ENCODE measurements around the gene CAPN1. TPM values are rescaled to one million over a fixed set of nuclear protein-coding genes. Genes with fewer than 3 reads are reported as not detected.

CAPN1 gene
- total and polyA plus RNA-seq, 9 of the 15 experiments (the other 6 are each of a cell fraction or from before 2014, with no cell fraction given) = 3.5 to 199 (median 61.6) TPM

DNA sequence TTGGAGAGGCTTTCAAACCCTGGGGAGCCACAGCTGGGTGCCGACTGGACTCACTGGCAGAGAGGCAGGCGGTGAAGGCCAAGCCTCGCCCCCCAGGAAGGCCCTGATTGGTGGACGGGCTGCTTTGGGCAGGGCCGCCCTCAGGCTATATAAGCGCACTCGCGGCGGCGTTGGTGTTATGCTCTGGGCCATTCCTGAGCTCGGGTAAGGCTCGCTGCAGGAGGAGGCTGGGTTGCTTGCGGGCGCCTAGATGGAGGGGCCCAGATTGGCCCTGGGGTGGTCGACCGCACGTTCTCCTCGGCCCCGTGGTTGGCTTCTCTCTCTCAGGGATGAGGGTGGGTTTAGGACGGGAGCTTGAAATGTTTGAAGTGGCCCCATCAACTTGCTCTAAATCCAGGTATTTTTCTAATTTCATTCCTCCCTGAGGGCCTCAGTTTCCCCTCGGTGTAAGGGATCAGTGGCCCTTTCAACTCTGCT, 11.6 kb upstream of the CAPN1 start, which contains the start of gene SPDYC (continued):
- TF ChIP-seq, protein P1, sequence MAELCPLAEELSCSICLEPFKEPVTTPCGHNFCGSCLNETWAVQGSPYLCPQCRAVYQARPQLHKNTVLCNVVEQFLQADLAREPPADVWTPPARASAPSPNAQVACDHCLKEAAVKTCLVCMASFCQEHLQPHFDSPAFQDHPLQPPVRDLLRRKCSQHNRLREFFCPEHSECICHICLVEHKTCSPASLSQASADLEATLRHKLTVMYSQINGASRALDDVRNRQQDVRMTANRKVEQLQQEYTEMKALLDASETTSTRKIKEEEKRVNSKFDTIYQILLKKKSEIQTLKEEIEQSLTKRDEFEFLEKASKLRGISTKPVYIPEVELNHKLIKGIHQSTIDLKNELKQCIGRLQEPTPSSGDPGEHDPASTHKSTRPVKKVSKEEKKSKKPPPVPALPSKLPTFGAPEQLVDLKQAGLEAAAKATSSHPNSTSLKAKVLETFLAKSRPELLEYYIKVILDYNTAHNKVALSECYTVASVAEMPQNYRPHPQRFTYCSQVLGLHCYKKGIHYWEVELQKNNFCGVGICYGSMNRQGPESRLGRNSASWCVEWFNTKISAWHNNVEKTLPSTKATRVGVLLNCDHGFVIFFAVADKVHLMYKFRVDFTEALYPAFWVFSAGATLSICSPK (IDR thresholded peaks at IDR 0.05; ENCODE audit: borderline replicate concordance) = no peak
- TF ChIP-seq, protein P2, sequence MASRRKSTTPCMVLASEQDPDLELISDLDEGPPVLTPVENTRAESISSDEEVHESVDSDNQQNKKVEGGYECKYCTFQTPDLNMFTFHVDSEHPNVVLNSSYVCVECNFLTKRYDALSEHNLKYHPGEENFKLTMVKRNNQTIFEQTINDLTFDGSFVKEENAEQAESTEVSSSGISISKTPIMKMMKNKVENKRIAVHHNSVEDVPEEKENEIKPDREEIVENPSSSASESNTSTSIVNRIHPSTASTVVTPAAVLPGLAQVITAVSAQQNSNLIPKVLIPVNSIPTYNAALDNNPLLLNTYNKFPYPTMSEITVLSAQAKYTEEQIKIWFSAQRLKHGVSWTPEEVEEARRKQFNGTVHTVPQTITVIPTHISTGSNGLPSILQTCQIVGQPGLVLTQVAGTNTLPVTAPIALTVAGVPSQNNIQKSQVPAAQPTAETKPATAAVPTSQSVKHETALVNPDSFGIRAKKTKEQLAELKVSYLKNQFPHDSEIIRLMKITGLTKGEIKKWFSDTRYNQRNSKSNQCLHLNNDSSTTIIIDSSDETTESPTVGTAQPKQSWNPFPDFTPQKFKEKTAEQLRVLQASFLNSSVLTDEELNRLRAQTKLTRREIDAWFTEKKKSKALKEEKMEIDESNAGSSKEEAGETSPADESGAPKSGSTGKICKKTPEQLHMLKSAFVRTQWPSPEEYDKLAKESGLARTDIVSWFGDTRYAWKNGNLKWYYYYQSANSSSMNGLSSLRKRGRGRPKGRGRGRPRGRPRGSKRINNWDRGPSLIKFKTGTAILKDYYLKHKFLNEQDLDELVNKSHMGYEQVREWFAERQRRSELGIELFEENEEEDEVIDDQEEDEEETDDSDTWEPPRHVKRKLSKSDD (conservative IDR thresholded peaks at IDR 0.05; ENCODE audit: low read length) = no peak
- TF ChIP-seq, protein P3, sequence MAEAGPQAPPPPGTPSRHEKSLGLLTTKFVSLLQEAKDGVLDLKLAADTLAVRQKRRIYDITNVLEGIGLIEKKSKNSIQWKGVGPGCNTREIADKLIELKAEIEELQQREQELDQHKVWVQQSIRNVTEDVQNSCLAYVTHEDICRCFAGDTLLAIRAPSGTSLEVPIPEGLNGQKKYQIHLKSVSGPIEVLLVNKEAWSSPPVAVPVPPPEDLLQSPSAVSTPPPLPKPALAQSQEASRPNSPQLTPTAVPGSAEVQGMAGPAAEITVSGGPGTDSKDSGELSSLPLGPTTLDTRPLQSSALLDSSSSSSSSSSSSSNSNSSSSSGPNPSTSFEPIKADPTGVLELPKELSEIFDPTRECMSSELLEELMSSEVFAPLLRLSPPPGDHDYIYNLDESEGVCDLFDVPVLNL (CRISPR knock-in tag; IDR thresholded peaks at IDR 0.05; ENCODE audit: low read depth) = no peak
- TF ChIP-seq, protein P4, sequence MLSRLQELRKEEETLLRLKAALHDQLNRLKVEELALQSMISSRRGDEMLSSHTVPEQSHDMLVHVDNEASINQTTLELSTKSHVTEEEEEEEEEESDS (CRISPR knock-in tag; IDR thresholded peaks at IDR 0.05) = no peak
- TF ChIP-seq WHSC1 (IDR thresholded peaks at IDR 0.05; ENCODE audit: low read length) = no peak
- TF ChIP-seq ZZZ3 (IDR thresholded peaks at IDR 0.05) = no peak
- TF ChIP-seq, protein P5, sequence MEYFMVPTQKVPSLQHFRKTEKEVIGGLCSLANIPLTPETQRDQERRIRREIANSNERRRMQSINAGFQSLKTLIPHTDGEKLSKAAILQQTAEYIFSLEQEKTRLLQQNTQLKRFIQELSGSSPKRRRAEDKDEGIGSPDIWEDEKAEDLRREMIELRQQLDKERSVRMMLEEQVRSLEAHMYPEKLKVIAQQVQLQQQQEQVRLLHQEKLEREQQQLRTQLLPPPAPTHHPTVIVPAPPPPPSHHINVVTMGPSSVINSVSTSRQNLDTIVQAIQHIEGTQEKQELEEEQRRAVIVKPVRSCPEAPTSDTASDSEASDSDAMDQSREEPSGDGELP (CRISPR knock-in tag; IDR thresholded peaks at IDR 0.05; ENCODE audit: borderline replicate concordance) = peak; percentile 95
- peak; percentile 52 to 94; a peak in 3 of 4 replicates for TF ChIP-seq NONO (IDR thresholded peaks at IDR 0.05; ENCODE audit: low read depth in 2 of 2, low read length in 1 of 2)
- TF ChIP-seq KAT8 (IDR thresholded peaks at IDR 0.05; ENCODE audit: low read depth) = no peak
- TF ChIP-seq CBX3 (IDR thresholded peaks at IDR 0.05; ENCODE audit: borderline replicate concordance in 1 of 2, low read length in 2 of 2) = no peak
- TF ChIP-seq, protein P6, sequence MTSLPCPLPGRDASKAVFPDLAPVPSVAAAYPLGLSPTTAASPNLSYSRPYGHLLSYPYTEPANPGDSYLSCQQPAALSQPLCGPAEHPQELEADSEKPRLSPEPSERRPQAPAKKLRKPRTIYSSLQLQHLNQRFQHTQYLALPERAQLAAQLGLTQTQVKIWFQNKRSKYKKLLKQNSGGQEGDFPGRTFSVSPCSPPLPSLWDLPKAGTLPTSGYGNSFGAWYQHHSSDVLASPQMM (CRISPR knock-in tag; IDR thresholded peaks at IDR 0.05) = no peak
- no peak for TF ChIP-seq EP300 (IDR thresholded peaks at IDR 0.05; ENCODE audit: low read length)
- TF ChIP-seq RBM25 (IDR thresholded peaks at IDR 0.05; ENCODE audit: low read depth, low read length, severe bottlenecking) = no peak
- TF ChIP-seq MYC (IDR thresholded peaks at IDR 0.05; ENCODE audit: low read depth, low read length) = peak; percentile 45; the same call in 1 of the 2 replicates
- no peak; the same call in 1 of the 2 replicates for TF ChIP-seq MYC (CRISPR knock-in tag; IDR thresholded peaks at IDR 0.05; ENCODE audit: borderline replicate concordance, low read depth)
- TF ChIP-seq PHF21A (IDR thresholded peaks at IDR 0.05; ENCODE audit: borderline replicate concordance, low read depth) = no peak
- TF ChIP-seq ZFP1 (CRISPR knock-in tag; IDR thresholded peaks at IDR 0.05) = no peak; the same call in 1 of the 2 replicates
- no peak for TF ChIP-seq MCM2 (IDR thresholded peaks at IDR 0.05; ENCODE audit: low read depth)
- no peak for TF ChIP-seq ZNF79 (CRISPR knock-in tag; IDR thresholded peaks at IDR 0.05; ENCODE audit: low read depth)
- TF ChIP-seq MEF2A (IDR thresholded peaks at IDR 0.05; ENCODE audit: control insufficient read depth, low read depth, low read length) = no peak

Measured in K562 (cell line).